Measurements from ENCODE around the gene ZSCAN29. TPM values are rescaled to one million over a fixed set of nuclear protein-coding genes. Genes with fewer than 3 reads are reported as not detected.

The ZSCAN29 gene
- 6.7 to 11.6 TPM (median 8.7 TPM) in 5 replicates for total RNA-seq (2022; extraction: Qiagen RNA extraction)

GRCh38 chr15:43370975-43371974 is at the start of gene ZSCAN29, which contains the start of gene TUBGCP4:
Gene ZSCAN29, minus strand, starts transcription at chr15:43371043. Its CDS starts 1,130 bp downstream, at chr15:43369913.
Gene TUBGCP4, plus strand, starts transcription at chr15:43371101. Its CDS starts 254 bp downstream, at chr15:43371355.

GRCh38 chr15:43329960-43330779 is 40.7 kb downstream of the ZSCAN29 start, which contains the start of gene LCMT2:
Gene LCMT2, minus strand, starts transcription at chr15:43330573. Its CDS starts 84 bp downstream, at chr15:43330489.

Other genes starting within 250 kb of the ZSCAN29 start
- gene TMEM62, start 237.5 kb downstream of the ZSCAN29 start, total RNA-seq (2022; extraction: Qiagen RNA extraction): 8.8 to 10.3 TPM (median 9.5 TPM) in 5 replicates
- 25.9 to 28.5 TPM (median 26.4 TPM) in 5 replicates for gene CCNDBP1, start 185.6 kb downstream of the ZSCAN29 start, total RNA-seq (2022; extraction: Qiagen RNA extraction)
- not detected in 5 replicates for gene EPB42, start 150.0 kb downstream of the ZSCAN29 start, total RNA-seq (2022; extraction: Qiagen RNA extraction)
- gene TGM5, start 104.1 kb downstream of the ZSCAN29 start, total RNA-seq (2022; extraction: Qiagen RNA extraction): not detected in 5 replicates
- gene TGM7, start 68.8 kb downstream of the ZSCAN29 start, total RNA-seq (2022; extraction: Qiagen RNA extraction): not detected in 5 replicates
- 6.0 to 8.2 TPM (median 6.9 TPM) in 5 replicates for gene LCMT2, start 40.5 kb downstream of the ZSCAN29 start, total RNA-seq (2022; extraction: Qiagen RNA extraction)
- 4.7 to 6.8 TPM (median 6.0 TPM) in 5 replicates for gene TUBGCP4, start 58 bp upstream of the ZSCAN29 start, total RNA-seq (2022; extraction: Qiagen RNA extraction)
- 13.6 to 22.8 TPM (median 16.9 TPM) in 5 replicates for gene TP53BP1, start 122.1 kb upstream of the ZSCAN29 start, total RNA-seq (2022; extraction: Qiagen RNA extraction)
- 0.50 to 0.76 TPM (median 0.60 TPM) in 5 replicates for gene MAP1A, start 146.6 kb upstream of the ZSCAN29 start, total RNA-seq (2022; extraction: Qiagen RNA extraction)
- 3.8 to 6.9 TPM (median 5.8 TPM) in 5 replicates for gene PPIP5K1, start 219.2 kb upstream of the ZSCAN29 start, total RNA-seq (2022; extraction: Qiagen RNA extraction)
- gene CKMT1B, start 223.0 kb upstream of the ZSCAN29 start, total RNA-seq (2022; extraction: Qiagen RNA extraction): 1.9 to 6.3 TPM (median 3.7 TPM) in 5 replicates
- 0.08 to 0.16 TPM (median 0.11 TPM) in 4 of 5 replicates, not detected in the other for gene STRC, start 247.8 kb upstream of the ZSCAN29 start, total RNA-seq (2022; extraction: Qiagen RNA extraction)

All from A549 treated with Hydrocortisone at 1 μM for 4 hours (cell line).